Tongue (tissue), 2 donors: Measurements from ENCODE around the gene MBD5. TPM values are rescaled to one million over a fixed set of nuclear protein-coding genes. Genes with fewer than 3 reads are reported as not detected.
A peak's percentile ranks its signal among the peaks of the same experiment; 100 is the strongest.
"Not testable (repeated sequence)": the region's sequence is repeated elsewhere in the genome, so short reads cannot be mapped to it uniquely, and the experiment has no call there.

Source experiments
- DNase-seq: peaks from one replicate; pipeline ENCODE4 v3.0.0-alpha.2; 2015
- total RNA-seq: library from RNA; depleted of rRNA; stranded (reverse); fragments of >200 nt; gene quantifications from one replicate; pipeline ENCODE4 v1.2.3, GENCODE V29; 2014

The MBD5 gene
- 50.2 TPM for total RNA-seq

DNA sequence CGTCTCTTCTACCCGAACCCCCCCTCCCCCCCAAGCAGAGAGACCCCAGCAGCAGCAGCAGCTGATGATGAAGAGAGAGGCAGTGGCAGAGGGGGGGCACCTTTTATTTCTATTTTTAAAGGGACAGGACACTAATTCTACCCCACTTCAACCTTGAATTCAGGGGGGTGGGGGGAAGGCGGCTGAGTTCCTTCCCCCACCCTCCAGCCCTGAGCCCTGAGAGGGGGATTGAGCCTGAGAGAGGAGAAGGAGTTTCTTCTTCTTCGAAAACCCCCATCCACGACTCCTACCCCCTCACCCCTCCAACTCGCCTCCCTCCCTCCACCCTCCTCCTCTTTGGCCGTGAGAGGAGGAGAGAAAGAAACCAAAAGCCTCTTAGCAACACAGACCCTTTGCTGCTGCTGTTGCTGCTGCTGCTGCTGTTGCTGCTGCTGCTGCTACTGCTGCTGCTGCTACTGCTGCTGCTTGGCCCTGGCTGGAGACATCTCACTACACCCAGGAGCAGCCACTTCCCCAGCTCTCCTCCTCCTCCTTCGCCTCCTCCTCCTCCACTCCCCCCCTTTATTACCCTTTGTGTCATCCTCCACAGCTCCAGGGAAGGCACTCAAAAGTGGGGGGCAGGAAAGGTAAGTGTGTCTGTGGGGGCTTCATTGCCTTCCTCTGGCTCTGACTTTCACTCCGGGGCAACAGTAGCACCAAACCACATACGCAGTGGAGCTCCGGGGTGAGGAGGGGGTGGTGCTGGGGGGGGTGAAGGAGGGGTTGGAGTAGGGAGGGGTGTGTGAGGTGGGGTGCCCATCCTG lies at the start of gene MBD5:
Gene MBD5 (plus strand): TSS at position 33 of the 803 bp plus-strand sequence.
- no peak for DNase-seq

DNA sequence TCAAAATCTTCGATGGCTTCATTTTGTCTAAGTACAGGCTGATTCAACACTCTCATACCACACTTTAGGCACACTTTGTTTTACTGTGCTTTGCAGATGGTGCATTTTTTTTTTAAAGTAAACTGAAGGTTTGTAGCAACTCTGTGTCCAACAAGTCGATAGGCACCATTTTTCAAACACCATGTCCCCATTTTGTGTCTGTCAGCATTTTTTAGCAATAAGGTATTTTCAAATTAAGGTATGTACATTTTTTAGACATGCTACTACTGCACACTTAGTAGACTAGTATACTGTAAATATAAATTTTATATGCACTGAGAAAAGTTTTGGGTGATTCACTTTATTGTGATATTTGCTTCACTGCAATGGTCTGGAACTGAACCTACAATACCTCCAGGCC lies 44.8 kb upstream of the MBD5 start:
- no peak for DNase-seq

DNA sequence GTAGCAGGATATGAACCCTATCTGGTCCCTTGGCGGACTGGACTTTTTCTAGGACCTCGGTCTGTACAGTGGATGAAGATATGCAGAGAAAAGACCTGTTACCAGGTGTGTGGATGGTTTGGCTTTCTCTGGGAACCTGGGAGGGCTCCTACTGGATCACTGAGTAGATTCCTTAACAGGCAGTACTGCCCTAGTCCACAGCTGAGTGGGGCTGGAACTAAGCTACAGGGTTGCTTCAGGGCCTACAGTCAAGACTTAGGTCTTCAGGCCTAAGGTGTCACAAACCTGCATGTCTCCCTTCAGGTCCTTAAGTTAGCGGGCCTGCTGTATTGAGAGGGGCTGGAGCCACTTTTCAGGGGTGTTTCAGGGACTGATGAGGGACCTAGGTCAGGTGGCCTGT lies 43.2 kb upstream of the MBD5 start:
- no peak for DNase-seq

DNA sequence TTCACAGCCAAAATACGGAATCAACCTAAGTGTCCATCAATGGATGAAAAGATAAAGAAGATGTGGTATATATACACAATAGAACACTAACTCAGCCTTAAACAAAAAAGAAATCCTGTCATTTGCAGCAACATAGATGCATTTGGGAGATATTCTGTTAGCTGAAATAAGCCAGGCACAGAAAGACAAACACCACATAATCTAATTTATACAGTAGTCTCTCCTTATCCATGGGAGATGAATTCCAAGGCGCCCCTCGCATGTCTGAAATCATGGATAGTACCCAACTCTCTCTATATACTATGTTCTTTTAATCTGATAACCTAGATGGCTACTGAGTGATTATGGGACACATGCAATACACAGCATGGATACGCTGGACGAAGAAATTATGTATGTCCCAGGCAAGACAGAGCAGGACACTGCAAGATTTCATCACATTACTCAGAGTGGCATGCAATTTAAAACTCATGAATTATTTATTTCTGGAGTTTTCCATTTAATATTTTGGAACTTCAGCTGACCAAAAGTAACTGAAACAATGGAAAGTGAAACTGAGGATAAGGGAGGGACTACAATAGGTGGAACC lies 39.9 kb upstream of the MBD5 start:
- no peak for DNase-seq

DNA sequence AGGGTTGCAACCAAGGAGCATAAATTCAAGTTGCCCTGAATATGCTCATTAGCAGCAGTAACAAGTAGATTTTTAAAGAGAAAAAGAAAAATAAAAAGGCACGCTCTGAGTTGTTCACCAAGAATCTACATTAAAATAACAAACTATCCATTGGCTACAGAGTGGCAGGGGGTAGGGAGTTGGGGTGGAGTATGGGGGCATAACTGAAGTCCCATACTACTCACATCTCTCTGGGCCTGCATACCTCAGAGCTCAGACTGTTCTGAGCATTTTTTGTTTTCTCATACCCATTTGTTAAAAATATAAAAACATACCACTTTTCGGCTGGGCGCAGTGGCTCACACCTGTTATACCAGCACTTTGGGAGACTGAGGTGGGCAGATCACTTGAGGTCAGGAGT lies 31.8 kb upstream of the MBD5 start:
- no peak for DNase-seq

DNA sequence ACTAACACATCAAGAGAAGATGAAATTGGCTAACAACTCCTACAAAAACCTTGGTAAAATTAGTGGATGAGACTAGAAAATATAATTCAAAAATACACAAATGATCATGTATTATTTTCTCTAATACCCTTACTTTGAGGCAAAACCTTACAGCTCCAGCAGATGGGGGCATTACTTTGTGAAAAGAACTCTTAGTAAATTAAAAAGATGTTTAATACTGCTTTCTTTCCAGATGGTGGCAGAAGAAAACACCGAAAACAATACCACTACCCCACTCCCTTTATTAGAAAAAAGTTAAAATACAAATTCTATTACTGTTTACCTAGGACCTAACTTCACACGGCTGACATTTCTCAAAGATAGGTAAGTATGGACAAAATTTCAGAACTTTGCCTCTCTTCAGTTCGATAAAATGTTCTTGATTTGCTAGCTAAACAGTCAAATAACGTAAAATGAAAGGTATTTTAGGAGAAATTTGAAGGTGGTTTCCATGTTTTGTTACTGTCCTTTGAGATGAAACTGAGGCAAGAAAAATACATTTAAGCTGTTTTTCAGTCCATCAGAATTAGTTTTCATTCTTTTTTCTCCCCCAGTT lies 31.0 kb upstream of the MBD5 start:
- DNase-seq: peak; percentile 68

DNA sequence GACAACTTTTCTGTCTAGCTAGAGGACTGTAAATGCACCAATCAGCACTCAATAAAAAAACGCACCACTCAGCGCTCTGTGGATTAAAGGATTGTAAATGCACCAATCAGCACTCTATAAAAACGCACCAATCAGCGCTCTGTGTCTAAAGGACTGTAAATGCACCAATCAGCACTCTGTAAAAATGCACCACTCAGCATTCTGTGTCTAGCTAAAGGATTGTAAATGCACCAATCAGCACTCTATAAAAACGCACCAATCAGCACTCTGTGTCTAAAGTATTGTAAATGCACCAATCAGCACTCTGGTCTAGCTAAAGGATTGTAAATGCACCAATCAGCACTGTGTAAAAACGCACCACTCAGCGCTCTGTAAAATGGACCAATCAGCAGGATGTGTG lies 25.9 kb upstream of the MBD5 start:
- not testable (repeated sequence) for DNase-seq

DNA sequence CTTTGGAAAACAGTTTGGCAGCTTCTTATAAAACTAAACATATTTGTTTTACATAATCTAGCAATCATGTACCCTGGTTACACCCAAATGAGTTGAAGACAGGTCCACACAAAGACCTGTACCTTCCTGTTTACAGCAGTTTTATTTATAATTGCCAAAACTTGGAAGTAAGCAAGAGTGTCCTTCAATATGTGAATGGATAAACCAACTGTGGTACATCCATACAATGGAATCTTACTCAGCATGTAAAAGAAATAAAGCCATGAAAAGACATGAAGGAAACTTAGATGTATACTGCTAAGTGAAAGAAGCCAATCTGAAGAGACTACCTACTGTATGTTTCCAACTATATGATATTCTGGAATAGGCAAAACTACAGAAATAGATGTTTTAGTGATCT lies 24.1 kb upstream of the MBD5 start:
- no peak for DNase-seq

DNA sequence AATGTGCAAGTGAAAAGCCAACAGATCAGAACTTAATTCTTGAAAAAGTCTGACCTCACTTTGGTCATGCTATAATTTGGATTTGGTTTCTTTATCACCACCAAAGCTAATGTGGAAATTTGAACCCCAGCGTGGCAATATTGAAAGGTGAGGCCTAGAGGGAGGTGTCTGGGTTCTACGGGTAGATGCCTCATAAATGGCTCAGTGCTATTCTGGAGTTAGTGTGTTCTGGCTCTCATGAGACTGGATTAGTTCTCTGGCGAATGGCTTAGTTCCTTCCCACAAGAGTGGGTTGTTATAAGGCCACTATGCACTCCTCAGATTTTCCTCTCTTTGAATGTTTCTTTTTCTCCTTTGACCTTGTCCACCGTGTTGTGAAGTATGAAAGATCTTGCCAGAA lies 22.7 kb upstream of the MBD5 start:
- no peak for DNase-seq

DNA sequence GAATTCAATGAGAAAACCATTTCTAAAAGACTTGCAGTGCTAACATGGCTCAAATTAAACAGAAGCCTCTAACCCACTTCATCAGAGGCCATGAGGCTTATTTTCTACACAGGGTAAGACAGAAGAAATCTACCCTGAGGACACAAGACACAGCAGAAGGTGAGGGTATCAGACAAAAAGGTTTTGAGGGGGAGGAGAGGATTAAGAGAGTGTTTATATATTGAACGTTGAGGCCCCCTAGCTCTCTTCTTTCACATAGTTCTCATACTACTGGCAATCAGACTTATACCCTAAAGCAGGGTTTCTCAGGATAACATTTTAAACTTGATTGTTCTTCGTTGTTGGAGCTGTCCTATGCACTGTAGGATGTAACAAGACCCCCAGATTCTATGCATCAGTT lies 21.8 kb upstream of the MBD5 start:
- no peak for DNase-seq

DNA sequence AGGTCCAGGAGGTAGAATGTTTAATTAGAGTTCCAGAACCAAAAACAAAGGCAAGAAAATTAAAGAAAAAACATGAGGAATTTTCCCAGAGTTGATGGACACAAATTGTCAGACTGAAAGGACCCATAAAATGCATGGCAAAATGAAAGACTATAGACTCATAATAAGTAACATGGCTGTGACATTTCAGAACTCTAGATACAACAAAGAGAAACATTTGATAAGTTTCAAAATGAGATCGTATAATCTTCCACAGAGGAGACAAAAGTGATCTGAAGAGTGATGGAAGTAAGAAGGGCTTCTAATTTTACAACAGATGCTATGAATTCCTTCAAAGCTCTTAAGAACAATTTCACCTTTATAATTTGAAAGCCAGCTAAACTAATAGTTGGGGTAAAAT lies 20.8 kb upstream of the MBD5 start:
- no peak for DNase-seq

DNA sequence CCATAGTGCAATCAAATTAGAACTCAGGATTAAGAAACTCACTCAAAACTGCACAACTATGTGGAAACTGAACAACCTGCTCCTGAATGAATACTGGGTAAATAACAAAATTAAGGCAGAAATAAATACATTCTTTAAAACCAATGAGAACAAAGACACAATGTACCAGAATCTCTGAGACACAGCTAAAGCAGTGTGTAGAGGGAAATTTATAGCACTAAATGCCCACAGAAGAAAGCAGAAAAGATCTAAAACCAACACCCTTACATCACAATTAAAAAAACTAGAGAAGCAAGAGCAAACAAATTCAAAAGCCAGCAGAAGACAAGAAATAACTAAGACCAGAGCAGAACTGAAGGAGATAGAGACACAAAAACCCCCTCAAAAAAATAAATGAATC lies 18.5 kb upstream of the MBD5 start:
- DNase-seq: not testable (repeated sequence)

DNA sequence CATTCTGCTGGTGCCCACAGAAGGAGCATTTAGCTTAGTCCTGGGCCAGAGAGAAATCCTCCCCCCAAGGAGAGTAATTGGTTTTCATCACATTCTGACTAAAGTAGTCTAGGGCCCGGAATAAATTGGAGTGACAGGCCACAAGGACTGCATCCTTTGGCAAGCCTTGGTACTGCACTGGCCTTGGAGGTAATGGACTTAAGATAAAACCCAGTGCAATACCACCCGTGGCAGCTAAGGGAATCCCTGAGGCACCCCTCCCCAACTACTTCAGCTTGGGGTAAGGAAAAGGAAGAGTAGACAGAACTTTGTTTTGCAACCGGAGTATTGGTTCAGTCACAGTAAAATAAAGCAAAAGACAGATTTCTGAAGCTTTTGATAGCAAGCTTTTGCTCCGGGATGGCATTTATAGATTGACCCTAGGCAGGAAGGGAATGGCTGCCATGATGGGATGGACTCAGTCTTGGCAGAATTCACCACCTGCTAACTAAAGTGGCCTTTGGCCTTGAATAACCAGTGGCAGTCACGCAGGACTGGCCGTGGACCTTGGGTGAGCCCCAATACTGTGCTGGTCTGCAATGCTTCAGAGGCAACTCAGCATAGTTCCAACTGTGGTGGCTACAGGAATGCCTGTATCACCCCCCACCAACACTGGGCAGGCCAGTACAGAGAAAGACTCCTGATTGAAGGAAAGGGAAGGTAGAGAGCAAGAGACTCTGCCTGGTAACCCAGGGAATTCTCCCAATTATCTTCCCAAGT lies 14.5 kb upstream of the MBD5 start:
- DNase-seq: no peak

DNA sequence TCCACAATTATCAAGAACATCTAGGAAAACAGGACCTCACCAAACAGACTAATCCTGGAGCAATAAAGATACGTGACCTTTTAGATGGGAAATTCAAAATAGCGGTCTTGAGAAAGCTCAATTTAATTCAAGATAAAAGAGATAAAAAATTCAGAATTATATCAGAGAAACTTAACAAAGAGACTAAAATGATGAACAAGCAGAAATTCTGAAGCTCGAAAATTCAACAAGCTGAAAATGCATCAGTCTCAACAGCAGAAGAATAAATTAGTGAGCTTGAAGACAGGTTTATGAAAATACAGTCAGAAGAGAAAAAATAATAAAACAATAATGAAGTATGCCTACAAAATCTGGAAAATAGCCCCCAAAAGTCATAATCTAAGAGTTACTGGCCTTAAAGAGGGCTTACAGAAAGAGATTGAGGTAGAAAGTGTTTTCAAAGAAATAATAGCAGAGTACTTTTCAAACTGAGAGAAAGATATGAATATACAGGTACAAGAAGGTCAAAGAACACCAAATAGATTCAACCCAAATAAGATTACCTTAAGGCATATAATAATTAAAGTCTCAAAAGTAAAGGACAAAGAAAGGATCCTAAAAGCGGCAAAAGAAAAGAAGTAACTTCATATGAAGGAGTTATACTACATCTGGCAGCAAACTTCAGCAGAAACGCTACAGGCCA lies 13.5 kb upstream of the MBD5 start:
- no peak for DNase-seq

DNA sequence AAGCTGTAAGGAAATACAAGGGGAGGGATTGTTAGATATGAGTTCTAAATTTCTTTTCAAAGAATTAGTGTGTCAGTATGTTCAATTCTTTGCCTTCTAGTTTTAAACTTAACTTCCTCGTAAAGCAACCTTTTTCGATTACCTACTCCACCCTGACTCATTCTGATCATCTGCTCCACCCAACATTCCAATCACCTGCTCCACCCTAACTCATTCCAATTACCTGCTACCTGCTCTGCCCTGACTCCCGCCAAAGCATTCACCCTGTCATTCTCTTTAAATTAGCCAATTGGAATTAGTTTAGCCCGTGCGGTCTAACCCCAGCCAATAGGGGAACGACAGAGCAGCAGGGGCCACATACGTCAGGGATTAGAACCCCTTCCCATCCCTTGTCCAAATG lies 12.5 kb upstream of the MBD5 start:
- not testable (repeated sequence) for DNase-seq

DNA sequence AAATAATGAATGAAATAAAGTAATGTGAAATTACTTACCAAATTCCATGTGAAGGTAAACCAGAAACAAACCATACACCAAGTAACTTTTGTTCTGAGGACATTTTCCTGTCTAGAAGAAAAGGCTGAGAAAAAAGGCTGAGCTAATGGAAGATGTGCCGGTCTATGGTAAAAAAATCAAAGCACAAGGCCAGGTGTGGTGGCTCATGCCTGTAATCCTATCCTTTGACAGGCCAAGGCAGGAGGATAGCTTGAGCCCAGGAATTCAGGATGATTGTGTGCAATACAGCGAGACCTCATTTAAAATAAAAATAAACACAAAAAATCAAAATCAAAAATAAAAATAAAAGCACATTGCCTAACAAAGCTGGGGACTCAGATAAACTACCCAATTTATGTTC lies 7.0 kb upstream of the MBD5 start:
- no peak for DNase-seq

DNA sequence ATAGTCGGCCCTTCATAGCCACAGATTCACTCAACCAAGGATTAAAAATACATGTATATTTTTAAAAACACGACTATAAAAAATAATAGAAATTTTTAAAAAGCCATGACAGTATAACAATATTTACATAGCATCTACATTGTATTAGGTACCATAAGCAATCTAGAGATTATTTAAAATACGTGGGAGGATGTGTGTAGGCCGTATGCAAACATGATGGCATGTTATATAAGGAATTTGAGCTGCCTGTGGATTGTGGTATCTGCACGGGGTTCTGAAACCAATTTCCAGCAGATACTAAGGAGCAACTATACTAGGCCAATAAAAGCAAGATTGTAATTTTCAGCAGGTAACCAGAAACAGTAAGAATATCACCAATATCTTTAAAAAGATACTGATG lies 6.3 kb upstream of the MBD5 start:
- DNase-seq: no peak

DNA sequence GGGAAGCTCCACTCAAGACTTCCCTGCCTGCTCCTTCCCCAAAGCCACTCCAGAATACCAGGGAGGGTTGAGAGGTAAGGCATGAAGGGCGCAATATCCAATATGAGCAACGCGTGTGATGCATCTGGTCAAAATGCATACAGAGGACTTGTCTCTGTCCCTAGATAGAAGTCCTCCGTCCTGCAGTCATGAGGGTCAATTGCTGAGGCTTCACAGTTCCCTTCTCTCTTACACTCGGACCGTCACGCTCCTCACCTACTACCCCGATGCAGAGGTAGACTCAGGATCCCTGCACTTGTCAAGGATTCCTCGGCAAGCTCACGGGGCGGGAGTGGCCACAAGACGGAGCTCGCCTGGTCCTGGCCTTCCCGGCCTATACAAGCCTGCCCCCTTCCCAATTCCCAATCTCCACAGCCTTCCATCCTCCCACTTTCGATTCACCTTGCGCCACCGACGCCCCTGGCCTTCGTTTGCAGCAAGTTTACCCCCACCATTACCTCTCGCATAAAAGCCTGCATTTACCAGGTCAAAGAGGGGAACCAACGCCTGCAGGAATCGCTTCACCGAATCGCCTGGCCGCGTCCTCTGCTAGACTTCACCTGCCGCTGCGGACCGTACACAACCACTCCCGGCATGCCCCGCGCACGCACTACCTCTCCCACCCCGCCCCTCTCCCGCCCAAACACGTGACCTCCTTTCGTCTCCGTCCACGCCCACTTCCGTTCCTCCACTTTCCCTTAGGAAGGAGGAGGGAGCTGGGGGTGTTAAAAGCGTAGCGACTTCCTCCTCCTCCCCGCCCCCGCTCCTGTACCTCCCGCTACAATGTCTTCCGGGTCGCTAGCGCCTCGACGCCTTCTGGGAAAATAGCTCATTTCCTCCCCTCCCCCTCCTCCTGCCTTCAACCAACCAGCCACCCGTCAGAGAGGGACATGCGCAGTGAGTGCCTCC lies 506 bp upstream of the MBD5 start, which contains the start of gene ORC4:
Gene ORC4 (minus strand): TSS at position 627 of the 948 bp plus-strand sequence. CDS start 44,779 bp downstream, outside the sequence.
- DNase-seq: peak; percentile 100

DNA sequence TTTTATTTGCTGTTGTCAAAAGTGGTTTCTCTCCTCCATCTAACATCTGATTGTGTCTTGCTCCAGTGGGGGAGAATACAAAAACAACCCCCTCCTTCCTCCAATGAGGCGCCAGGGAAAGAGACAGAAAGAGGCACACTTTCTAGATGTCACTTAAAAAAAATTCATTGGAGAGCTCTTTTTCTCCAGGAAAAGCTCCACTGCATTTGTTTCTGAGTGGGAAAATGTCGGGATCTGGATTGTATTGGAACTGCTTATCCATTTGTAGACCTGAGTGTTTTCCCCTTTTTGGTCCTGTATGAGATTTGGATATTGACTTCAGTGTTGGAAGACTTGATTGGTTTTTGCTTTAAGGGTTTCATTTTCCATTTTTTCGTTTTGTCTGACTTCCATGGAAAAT lies 995 bp downstream of the MBD5 start:
- DNase-seq: peak; percentile 43

DNA sequence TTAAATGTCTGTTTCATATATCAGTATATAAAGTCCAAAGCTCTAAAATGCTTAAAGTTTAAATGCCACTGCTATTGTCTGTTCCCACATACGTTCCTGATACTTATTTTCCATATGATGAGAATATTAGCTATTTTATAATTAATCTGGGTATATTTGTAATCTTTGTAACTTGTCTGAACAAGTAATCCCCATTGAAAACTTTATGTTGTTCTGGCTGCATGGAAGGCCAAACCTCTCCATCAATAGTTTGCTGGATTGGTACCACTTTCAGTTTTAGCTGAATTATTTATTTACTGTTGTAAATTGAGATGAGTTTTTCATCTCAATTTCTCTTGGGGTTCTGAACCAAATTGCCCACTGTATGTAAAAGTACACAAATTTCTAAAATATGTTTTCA lies 1.5 kb downstream of the MBD5 start:
- DNase-seq: peak; percentile 8

DNA sequence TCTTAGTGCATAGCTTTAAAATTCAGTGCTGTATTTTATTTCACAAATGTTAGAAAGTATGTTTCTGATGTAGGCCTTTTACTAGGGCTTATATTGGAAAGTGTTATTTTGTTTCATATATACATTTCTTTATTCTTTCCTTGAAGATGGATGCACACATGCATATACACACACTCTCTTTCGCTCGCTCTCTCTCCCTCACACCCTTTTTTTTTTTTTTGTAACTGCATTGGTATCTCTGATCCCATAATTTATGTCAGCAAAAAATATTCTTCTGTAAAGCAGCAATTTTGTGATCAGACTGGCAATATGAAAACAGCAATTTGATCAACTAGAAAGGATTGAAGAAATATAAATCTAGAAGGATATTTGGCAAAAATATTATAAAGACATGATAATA lies 2.0 kb downstream of the MBD5 start:
- DNase-seq: no peak
